Gastroesophageal sphincter (tissue), 4 donors: ENCODE measurements around the gene CA6. TPM values are rescaled to one million over a fixed set of nuclear protein-coding genes. Genes with fewer than 3 reads are reported as not detected.
A peak's percentile ranks its signal among the peaks of the same experiment; 100 is the strongest.

Source experiments
- ATAC-seq: fragments of 150-250 bp; one replicate; pipeline ENCODE4 v1.9.1; 2016; ENCODE audit warnings: mild to moderate bottlenecking, moderate library complexity
- H3K27ac ChIP-seq, 4 donors: fragments of 200-600 bp; sonication (generic) in 3 of 4; 1 replicate in 3 of 4; 2 replicates in 1 of 4; pipeline ENCODE4 v1.5.1; 2016 to 2019
- H3K27me3 ChIP-seq: fragments of 200-600 bp; sonication (generic); one replicate; pipeline ENCODE4 v1.5.1; 2019
- H3K36me3 ChIP-seq, 2 donors: fragments of 200-600 bp; sonication (generic); one replicate each; pipeline ENCODE4 v1.5.1; 2019; ENCODE audit warnings: control low read depth in 1 of 2
- H3K4me1 ChIP-seq, 3 donors: fragments of 200-600 bp; sonication (generic); 1 replicate in 2 of 3; 2 replicates in 1 of 3; pipeline ENCODE4 v1.5.1; 2016 to 2019; ENCODE audit warnings: control low read depth in 2 of 3
- H3K4me3 ChIP-seq, 2 donors: fragments of 200-600 bp; sonication (generic); one replicate each; pipeline ENCODE4 v1.5.1; 2019; ENCODE audit warnings: mild to moderate bottlenecking in 1 of 2, moderate library complexity in 1 of 2
- H3K9me3 ChIP-seq, 3 donors: fragments of 200-600 bp; sonication (generic); one replicate each; pipeline ENCODE4 v1.5.1; 2017 to 2019; ENCODE audit warnings: control low read depth in 2 of 3
- CTCF ChIP-seq, 4 experiments: fragments of 200-600 bp in 2 of 4; fragments of 450-650 bp in 2 of 4; sonication (generic) in 1 of 4; IDR thresholded peaks; one replicate each; pipeline ENCODE4 v1.5.1; 2017 to 2019; ENCODE audit warnings: antibody characterized with exemption in 4 of 4, mild to moderate bottlenecking in 2 of 4, moderate library complexity in 2 of 4
- EP300 ChIP-seq: sonication (generic); formaldehyde crosslinking; IDR thresholded peaks from one replicate; pipeline ENCODE4 v1.6.1; 2017; ENCODE audit warnings: antibody characterized with exemption, mild to moderate bottlenecking
- POLR2A ChIP-seq, 2 donors: fragments of 450-650 bp; IDR thresholded peaks; one replicate each; pipeline ENCODE4 v1.6.1; 2017; ENCODE audit warnings: antibody characterized with exemption in 2 of 2, mild to moderate bottlenecking in 2 of 2, moderate library complexity in 1 of 2
- POLR2AphosphoS5 ChIP-seq: sonication (generic); formaldehyde crosslinking; IDR thresholded peaks from one replicate; pipeline ENCODE4 v1.6.1; 2017; ENCODE audit warnings: antibody characterized with exemption
- WGBS, 2 donors: methylation state at CpG; one replicate each; pipeline ENCODE4 v1.1.5; 2018; ENCODE audit warnings: low coverage in 1 of 2; 5-methylcytosine and 5-hydroxymethylcytosine counted together
- total RNA-seq, 4 donors: library from RNA; depleted of rRNA; stranded (reverse); fragments of >200 nt; gene quantifications; one replicate each; pipeline ENCODE4 v1.1.0, GENCODE V29; 2016

The CA6 gene
- total RNA-seq, 4 donors from 2014 or later: not detected

GRCh38 chr1:8903410-8903809 lies 42.3 kb upstream of the CA6 start:
- no peak for ATAC-seq
- Histone ChIP-seq H3K4me1 (peaks cover 0 to 15% (median 9%) of the 10 kb centered on the region in 3 donors), H3K27me3 (no peaks in the 10 kb centered on the region), H3K4me3 (no peak overlapping the region), H3K36me3 (no peaks in the 10 kb centered on the region), H3K9me3 (no peaks in the 10 kb centered on the region), H3K27ac (peak overlapping the region in 3 of 4 donors; percentile 59 to 74 (median 65))
- 98% methylated on average over 6 of the region's 6 CpGs; no CpG with 5 or more reads in 1 of the 2 donors for WGBS, 2 donors
- TF ChIP-seq POLR2AphosphoS5 (no peak), CTCF (IDR thresholded peaks at IDR 0.05) (peak in 1 of 4 experiments; percentile 8)

DNA sequence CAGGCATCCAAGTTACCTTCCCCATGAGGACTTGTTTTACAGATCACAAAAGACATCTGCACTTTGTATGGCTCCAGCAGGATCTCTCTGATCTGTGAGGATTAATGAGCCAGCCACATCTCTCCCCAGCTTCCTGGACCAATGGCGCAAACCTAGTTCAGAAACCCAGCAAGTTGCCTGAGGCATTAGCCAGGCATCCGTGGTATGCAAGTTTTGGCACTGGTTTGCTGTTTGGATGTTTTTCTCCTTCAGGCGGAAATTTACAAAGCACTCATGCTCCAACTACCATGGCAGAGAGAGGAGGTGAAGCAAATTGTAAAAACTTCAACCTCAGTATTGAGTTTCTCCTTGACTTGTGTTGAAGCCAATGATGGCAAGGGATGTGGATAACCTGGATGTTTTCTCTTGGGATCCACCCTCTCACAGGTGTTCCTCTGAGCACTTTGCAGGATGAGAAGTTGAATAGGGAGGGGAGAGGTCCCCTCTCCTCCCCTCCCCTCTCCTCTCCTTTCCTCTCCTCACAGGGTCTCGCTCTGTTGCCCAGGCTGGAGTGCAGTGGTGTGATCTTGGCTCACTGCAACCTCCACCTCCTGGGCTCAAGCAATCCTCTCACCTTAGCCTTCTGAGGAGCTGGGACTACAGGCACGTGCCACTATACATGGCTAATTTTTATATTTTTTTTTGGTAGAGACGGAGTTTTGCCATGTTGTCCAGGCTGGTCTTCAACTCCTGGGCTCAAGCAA lies 41.6 kb upstream of the CA6 start:
- peak; percentile 90 for ATAC-seq
- Histone ChIP-seq H3K9me3 (no peaks in the 10 kb centered on the region), H3K4me3 (no peak overlapping the region), H3K27ac (peak overlapping the region in 3 of 4 donors; percentile 59 to 74 (median 65)), H3K27me3 (no peaks in the 10 kb centered on the region), H3K36me3 (no peaks in the 10 kb centered on the region), H3K4me1 (peaks cover 0 to 15% (median 9%) of the 10 kb centered on the region in 3 donors)
- 49 to 100% methylated on average over 2 to 5 of the region's 6 CpGs for WGBS, 2 donors
- peak; percentile 90 for TF ChIP-seq POLR2AphosphoS5
- peak in 2 of 4 experiments; percentile 13 to 16 for TF ChIP-seq CTCF (IDR thresholded peaks at IDR 0.05)
- TF ChIP-seq EP300: no peak
- no peak for TF ChIP-seq POLR2A (IDR thresholded peaks at IDR 0.05)

- no peak for TF ChIP-seq POLR2AphosphoS5
- TF ChIP-seq POLR2A (IDR thresholded peaks at IDR 0.05): no peak
- no peak for TF ChIP-seq EP300
- no peak for TF ChIP-seq CTCF (IDR thresholded peaks at IDR 0.05)
- Histone ChIP-seq H3K36me3 (no peaks in the 10 kb centered on the region), H3K9me3 (no peaks in the 10 kb centered on the region), H3K27ac (peak overlapping the region in 3 of 4 donors; percentile 23 to 43 (median 42)), H3K4me3 (no peak overlapping the region), H3K27me3 (no peaks in the 10 kb centered on the region), H3K4me1 (peaks cover 0 to 15% (median 9%) of the 10 kb centered on the region in 3 donors)
- ATAC-seq: no peak
- 53 to 70% methylated on average over 5 to 9 of the region's 9 CpGs for WGBS, 2 donors
Observed at GRCh38 chr1:8905582-8906191, 40.0 kb upstream of the CA6 start.

DNA sequence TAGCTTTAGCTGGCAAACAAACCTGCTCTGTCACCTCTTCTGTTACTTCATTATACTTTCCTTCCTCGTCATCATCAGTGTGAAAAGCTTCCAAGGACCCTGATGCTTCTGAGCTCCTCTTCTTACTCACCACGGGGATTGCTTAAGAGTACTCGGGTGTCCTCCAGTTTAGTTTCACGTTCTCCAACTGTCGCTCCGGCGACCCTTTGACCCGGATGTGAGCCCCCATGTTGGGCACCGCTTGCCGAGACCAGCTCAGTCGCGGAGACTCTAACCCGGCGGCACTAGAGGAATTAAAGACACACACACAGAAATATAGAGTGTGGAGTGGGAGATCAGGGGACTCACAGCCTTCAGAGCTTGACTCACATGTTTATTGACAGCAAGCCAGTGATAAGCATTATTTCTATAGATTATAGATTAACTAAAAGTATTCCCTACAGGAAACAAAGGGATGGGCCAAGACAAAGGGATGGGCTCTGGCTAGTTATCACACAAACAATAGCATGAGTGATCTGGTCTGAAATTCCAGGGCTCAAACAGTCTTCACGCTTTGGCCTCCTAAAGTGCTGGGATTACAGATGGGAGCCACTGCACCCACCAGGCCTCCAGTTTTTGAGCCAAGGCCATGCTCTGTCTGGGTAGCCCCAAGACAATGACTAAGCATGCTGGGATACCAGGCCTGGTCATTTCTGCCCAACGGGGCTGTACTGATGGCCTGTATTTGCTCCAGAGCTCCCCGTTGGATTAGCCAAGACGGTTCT lies 37.1 kb upstream of the CA6 start:
- ATAC-seq: no peak
- TF ChIP-seq POLR2AphosphoS5 (no peak), CTCF (IDR thresholded peaks at IDR 0.05) (no peak), POLR2A (IDR thresholded peaks at IDR 0.05) (no peak), EP300 (no peak)
- Histone ChIP-seq H3K27ac (no peak overlapping the region), H3K4me3 (no peak overlapping the region), H3K27me3 (no peaks in the 10 kb centered on the region), H3K4me1 (peaks cover 0 to 11% (median 6%) of the 10 kb centered on the region in 3 donors), H3K36me3 (no peaks in the 10 kb centered on the region), H3K9me3 (no peaks in the 10 kb centered on the region)
- 64 to 87% methylated on average over 7 of the region's 18 CpGs for WGBS, 2 donors
